ENCODE data around the gene CELF5.

CELF5 gene

GRCh38 chr19:3310280-3310679 lies 85.8 kb downstream of the CELF5 start:
- TF ChIP-seq, protein P1, sequence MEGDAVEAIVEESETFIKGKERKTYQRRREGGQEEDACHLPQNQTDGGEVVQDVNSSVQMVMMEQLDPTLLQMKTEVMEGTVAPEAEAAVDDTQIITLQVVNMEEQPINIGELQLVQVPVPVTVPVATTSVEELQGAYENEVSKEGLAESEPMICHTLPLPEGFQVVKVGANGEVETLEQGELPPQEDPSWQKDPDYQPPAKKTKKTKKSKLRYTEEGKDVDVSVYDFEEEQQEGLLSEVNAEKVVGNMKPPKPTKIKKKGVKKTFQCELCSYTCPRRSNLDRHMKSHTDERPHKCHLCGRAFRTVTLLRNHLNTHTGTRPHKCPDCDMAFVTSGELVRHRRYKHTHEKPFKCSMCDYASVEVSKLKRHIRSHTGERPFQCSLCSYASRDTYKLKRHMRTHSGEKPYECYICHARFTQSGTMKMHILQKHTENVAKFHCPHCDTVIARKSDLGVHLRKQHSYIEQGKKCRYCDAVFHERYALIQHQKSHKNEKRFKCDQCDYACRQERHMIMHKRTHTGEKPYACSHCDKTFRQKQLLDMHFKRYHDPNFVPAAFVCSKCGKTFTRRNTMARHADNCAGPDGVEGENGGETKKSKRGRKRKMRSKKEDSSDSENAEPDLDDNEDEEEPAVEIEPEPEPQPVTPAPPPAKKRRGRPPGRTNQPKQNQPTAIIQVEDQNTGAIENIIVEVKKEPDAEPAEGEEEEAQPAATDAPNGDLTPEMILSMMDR (IDR thresholded peaks at IDR 0.05; ENCODE audit: low read depth, low read length, missing control alignments) = no peak
- no peak for DNase-seq (ENCODE audit: low read depth)
- no peak overlapping the region for H3K4me3 ChIP-seq (ENCODE audit: low read depth, low read length)
- in situ Hi-C loops (cut with HindIII; ENCODE audit: low sequenced_read_pairs) = no loop called here

- TF ChIP-seq, protein P1 (IDR thresholded peaks at IDR 0.05; ENCODE audit: low read depth, low read length, missing control alignments) = no peak
- no peak for DNase-seq (ENCODE audit: low read depth)
- H3K4me3 ChIP-seq (ENCODE audit: low read depth, low read length) = no peak overlapping the region
- in situ Hi-C loops (cut with HindIII; ENCODE audit: low sequenced_read_pairs) = no loop called here
Measured at GRCh38 chr19:3310711-3311110, 86.2 kb downstream of the CELF5 start.

GRCh38 chr19:3313199-3313575 lies 88.7 kb downstream of the CELF5 start:
- TF ChIP-seq, protein P1 (IDR thresholded peaks at IDR 0.05; ENCODE audit: low read depth, low read length, missing control alignments) = no peak
- H3K4me3 ChIP-seq (ENCODE audit: low read depth, low read length) = no peak overlapping the region
- DNase-seq (ENCODE audit: low read depth) = no peak
- in situ Hi-C loops (cut with HindIII; ENCODE audit: low sequenced_read_pairs) = no loop called here

- TF ChIP-seq, protein P1 (IDR thresholded peaks at IDR 0.05; ENCODE audit: low read depth, low read length, missing control alignments) = no peak
- H3K4me3 ChIP-seq (ENCODE audit: low read depth, low read length) = no peak overlapping the region
- in situ Hi-C loops (cut with HindIII; ENCODE audit: low sequenced_read_pairs) = no loop called here
- DNase-seq (ENCODE audit: low read depth) = no peak
Measured at GRCh38 chr19:3314962-3315675, 90.7 kb downstream of the CELF5 start.

DNA sequence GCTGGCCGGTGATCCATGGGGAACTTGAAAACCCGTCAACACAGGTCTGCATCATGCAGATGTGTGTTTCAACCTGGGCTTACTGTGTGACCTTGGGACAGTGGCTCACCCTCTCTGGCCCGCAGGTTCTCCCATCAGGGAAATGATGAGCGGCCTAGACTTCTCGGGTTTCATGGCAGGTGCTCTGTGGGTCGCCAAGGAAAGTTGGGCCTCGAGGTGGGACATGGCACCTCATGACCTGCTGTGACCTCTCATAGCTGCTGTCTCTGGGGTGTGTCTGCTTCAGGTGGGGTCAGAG lies 91.2 kb downstream of the CELF5 start:
- DNase-seq (ENCODE audit: low read depth) = no peak
- in situ Hi-C loops (cut with HindIII; ENCODE audit: low sequenced_read_pairs) = no loop called here
- TF ChIP-seq, protein P1 (IDR thresholded peaks at IDR 0.05; ENCODE audit: low read depth, low read length, missing control alignments) = no peak

DNA sequence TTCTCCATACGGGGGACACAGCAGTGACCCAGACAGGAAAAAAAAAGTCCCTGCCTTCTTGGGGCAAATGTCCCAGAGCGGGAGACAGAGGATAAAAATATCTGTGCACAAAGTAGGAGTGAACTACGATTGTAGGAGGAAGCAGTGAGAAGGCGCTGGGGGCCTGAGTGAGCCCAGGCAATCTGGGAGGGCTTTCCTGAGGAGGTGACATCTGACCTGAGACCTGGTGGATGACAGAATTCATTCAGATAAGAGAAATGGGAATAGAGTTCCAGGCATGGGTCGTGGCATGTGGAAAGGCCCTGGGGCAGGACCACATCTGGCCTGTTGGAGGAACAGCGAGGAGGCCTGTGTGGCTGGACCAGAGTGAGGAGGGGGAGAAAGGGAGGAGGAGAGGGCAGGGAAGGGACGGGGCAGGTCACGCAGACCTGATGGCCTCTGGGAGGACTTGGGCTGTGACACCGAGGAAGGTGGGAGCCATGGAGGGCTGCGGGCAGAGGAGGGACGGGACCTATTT lies 91.7 kb downstream of the CELF5 start:
- H3K4me3 ChIP-seq (ENCODE audit: low read depth, low read length) = no peak overlapping the region
- in situ Hi-C loops (cut with HindIII; ENCODE audit: low sequenced_read_pairs) = no loop called here
- TF ChIP-seq, protein P1 (IDR thresholded peaks at IDR 0.05; ENCODE audit: low read depth, low read length, missing control alignments) = no peak
- no peak for DNase-seq (ENCODE audit: low read depth)

More for the DNA sequence above, 91.2 kb downstream of the CELF5 start:
- no peak overlapping the region for H3K4me3 ChIP-seq (ENCODE audit: low read depth, low read length)

All from astrocyte of the cerebellum (primary cell).